HEK293T (cell line): ENCODE measurements around the gene USHBP1.

Experiments used
- ARNT ChIP-seq: fragments of 450-650 bp; IDR thresholded peaks from 2 replicates; pipeline ENCODE4 v1.6.1; 2017; ENCODE audit warnings: mild to moderate bottlenecking
- BHLHE40 ChIP-seq: fragments of 450-650 bp; IDR thresholded peaks from 2 replicates; pipeline ENCODE4 v1.6.1; 2016; ENCODE audit warnings: mild to moderate bottlenecking, moderate library complexity, borderline replicate concordance
- ELF4 ChIP-seq: fragments of 450-650 bp; IDR thresholded peaks from 2 replicates; pipeline ENCODE4 v1.6.1; 2017; ENCODE audit warnings: antibody characterized with exemption
- FOXA1 ChIP-seq: fragments of 450-650 bp; IDR thresholded peaks from 2 replicates; pipeline ENCODE4 v1.6.1; 2016; ENCODE audit warnings: mild to moderate bottlenecking
- FOXK2 ChIP-seq: fragments of 450-650 bp; IDR thresholded peaks from 2 replicates; pipeline ENCODE4 v1.6.1; 2016; ENCODE audit warnings: mild to moderate bottlenecking
- FOXM1 ChIP-seq: fragments of 450-650 bp; IDR thresholded peaks from 2 replicates; pipeline ENCODE4 v1.6.1; 2017; ENCODE audit warnings: mild to moderate bottlenecking, borderline replicate concordance
- HDGF ChIP-seq: fragments of 450-650 bp; IDR thresholded peaks from 2 replicates; pipeline ENCODE4 v1.6.1; 2017; ENCODE audit warnings: antibody characterized with exemption, borderline replicate concordance
- L3MBTL2 ChIP-seq: fragments of 450-650 bp; conservative IDR thresholded peaks from 2 replicates; pipeline ENCODE4 v1.6.1; 2016; ENCODE audit warnings: mild to moderate bottlenecking
- NFRKB ChIP-seq: fragments of 450-650 bp; IDR thresholded peaks from 2 replicates; pipeline ENCODE4 v1.6.1; 2016; ENCODE audit warnings: mild to moderate bottlenecking, moderate library complexity
- PKNOX1 ChIP-seq: fragments of 450-650 bp; IDR thresholded peaks from 2 replicates; pipeline ENCODE4 v1.6.1; 2016
- SP1 ChIP-seq: fragments of 450-650 bp; IDR thresholded peaks from 2 replicates; pipeline ENCODE4 v1.6.1; 2017
- SUZ12 ChIP-seq: fragments of 450-650 bp; IDR thresholded peaks from 2 replicates; pipeline ENCODE4 v1.6.1; 2016; ENCODE audit warnings: mild to moderate bottlenecking
- TARDBP ChIP-seq: fragments of 450-650 bp; IDR thresholded peaks from 2 replicates; pipeline ENCODE4 v1.6.1; 2016
- ZNF384 ChIP-seq: fragments of 450-650 bp; IDR thresholded peaks from 2 replicates; pipeline ENCODE4 v1.6.1; 2016

- TF ChIP-seq FOXA1, result no peak
- TF ChIP-seq FOXM1, result no peak
- no peak for TF ChIP-seq SP1
- no peak for TF ChIP-seq ZNF384
- no peak for TF ChIP-seq SUZ12
- TF ChIP-seq ELF4, result no peak
- TF ChIP-seq FOXK2, result no peak
- no peak for TF ChIP-seq ARNT
- no peak for TF ChIP-seq NFRKB
- no peak for TF ChIP-seq TARDBP
- TF ChIP-seq HDGF, result no peak
- TF ChIP-seq BHLHE40, result no peak
- TF ChIP-seq PKNOX1, result no peak
- TF ChIP-seq L3MBTL2, result no peak
Observed at GRCh38 chr19:17254636-17255035, 9.9 kb downstream of the USHBP1 start.
